Stimulated activated CD8-positive, alpha-beta memory T cell treated with anti-CD3 and anti-CD28 coated beads, Interleukin-2, amount 100 ng/mL, for 1 hour (primary cell): ENCODE measurements around the gene GPX3.
A peak's percentile ranks its signal among the peaks of the same experiment; 100 is the strongest.

Experiments
- DNase-seq, 2 donors: peaks; one replicate each; pipeline ENCODE4 v3.0.0-alpha.2; 2020; ENCODE audit warnings: low read depth in 2 of 2

The GPX3 gene

GRCh38 chr5:151034422-151035379 is 14.3 kb downstream of the GPX3 start:
- no peak for DNase-seq

DNA sequence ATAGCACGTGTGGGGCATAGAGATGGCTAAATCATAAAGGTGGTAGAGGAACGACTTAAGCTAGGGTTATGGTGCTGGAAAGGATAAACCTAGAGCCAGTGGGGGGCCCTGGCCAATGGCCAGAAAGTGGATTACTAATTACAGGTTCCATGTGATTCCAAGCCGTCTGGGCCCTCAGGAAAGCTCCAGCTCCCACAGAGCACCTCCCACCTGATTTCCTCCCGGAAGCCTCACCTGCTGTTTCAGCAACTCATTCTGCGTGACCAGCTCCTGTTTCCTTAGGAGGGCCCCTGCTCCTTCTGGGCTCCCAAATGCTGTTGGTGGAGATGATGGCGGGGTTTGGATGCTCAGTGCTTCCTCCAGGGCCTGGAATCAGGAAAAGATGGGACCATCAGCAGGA is 16.2 kb downstream of the GPX3 start:
- no peak for DNase-seq

- no peak for DNase-seq
These were observed 17.4 kb downstream of the GPX3 start for GRCh38 chr5:151037561-151038411.

DNA sequence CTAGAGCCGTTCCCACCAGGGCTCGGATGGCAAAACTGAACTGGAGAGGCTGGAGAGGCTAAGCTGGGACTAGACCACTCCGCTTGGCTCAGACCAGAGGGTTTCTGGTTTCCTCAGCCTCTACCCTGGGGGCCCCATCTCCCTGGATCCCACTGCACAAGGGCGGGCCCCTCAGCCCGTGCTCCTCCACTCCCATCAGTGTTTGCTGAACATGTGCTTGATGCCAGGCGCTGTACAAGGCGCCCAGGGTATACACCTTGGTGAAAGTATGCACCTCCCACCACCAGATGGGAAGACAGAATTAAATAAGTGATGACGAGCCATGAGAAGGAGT is 18.0 kb downstream of the GPX3 start:
- DNase-seq = no peak

GRCh38 chr5:151038801-151039238 is 18.4 kb downstream of the GPX3 start:
- no peak for DNase-seq

DNA sequence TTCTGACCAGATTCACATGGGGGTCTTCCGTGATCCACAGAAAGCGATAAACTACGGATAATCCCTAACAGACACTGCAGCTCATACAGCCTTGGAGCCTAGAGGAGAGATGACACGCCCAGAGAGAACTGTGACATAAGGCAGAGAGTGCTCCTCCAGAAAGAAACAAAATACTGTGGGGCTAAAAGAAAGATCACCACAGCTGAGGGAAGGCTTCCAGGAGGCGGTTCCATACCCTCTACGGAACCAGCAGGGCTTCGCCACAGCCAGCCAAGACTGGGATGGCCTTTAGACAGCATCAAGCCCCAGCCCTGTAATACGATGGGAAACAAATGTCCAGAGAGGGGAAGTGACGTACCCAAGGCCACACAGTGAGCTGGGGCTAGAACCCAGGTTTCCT is 19.3 kb downstream of the GPX3 start:
- no peak for DNase-seq

- DNase-seq = no peak
These were observed 19.9 kb downstream of the GPX3 start for GRCh38 chr5:151040211-151040747.

GRCh38 chr5:151041577-151042268 is 21.3 kb downstream of the GPX3 start:
- no peak for DNase-seq

DNA sequence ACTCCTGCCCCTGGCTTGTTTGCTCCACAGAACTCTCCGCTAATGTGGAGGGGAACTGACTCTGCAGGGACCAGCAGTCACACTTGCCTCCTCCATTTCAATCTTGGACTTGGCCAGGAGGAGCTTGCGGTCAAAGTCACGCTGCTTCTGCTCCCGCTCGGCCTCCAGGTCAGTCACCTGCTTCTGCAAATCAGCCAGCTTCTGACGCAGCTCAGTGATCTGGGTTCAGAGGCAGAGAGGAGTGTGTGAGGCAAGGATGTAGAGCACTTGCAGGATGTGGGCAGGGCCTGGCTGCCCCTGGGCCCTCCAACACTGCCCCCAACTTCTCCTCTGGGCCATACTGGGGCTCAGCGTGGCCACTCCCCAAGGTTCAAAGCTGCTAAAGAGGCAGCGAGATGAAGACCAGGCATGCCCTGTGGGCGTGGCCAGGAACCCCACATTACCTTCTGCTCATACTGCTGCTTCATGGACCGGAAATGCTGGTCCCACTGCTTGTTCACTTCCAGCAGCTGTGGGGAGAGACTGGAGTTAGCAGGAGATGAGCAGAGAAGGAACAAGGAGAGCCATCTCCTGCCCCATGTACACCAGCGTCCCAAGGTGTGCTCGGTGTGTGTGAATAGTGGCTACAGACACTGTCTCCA is 22.2 kb downstream of the GPX3 start:
- DNase-seq = no peak

DNA sequence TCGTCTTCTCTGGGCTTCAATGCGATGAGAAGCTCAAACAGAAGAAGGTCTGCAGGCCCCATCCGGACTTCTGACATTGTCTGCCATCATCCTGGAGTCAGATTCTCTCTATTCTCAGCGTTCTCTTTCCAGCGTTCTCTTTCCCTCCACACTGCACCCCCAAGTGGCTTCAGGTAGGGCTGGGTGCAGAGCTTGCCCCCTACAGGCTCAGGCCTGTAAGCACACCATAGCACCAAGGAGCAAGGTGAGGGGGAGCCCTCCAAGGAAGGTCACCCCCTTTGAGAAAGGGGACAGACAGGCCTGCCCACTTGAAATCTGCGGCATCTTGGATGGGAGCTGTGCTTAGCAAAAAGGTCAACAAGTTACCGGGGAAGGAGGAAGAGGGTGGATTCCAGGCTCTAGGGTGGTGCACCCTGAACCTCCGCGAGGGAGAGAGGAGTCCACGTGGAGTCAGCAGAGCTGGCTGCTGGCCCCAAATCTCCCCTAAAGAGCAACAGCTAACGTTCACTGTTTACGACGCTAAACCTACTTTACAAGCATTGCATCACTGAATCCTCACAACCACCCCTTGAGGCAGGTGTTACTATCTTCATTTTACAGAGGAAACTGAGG is 27.5 kb downstream of the GPX3 start:
- no peak for DNase-seq

DNA sequence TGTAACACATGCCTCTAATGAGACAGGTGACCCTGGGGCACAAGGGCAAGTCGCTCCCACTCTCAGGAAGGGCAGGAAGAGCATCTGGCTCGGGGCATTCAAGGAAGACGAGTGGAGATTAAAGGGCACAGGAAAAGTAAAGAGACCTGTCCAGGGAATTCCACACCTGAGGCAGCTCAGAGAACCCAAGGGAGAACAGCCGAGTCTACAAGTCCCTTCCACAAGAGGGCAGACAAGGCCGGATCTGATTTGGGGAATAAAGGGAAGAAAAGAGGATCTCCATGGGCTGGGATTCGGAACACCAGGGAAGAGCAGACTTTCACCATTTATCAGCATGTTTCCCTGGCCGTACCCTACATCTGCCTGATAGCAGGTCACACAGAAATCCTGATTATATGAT is 28.1 kb downstream of the GPX3 start:
- no peak for DNase-seq

DNA sequence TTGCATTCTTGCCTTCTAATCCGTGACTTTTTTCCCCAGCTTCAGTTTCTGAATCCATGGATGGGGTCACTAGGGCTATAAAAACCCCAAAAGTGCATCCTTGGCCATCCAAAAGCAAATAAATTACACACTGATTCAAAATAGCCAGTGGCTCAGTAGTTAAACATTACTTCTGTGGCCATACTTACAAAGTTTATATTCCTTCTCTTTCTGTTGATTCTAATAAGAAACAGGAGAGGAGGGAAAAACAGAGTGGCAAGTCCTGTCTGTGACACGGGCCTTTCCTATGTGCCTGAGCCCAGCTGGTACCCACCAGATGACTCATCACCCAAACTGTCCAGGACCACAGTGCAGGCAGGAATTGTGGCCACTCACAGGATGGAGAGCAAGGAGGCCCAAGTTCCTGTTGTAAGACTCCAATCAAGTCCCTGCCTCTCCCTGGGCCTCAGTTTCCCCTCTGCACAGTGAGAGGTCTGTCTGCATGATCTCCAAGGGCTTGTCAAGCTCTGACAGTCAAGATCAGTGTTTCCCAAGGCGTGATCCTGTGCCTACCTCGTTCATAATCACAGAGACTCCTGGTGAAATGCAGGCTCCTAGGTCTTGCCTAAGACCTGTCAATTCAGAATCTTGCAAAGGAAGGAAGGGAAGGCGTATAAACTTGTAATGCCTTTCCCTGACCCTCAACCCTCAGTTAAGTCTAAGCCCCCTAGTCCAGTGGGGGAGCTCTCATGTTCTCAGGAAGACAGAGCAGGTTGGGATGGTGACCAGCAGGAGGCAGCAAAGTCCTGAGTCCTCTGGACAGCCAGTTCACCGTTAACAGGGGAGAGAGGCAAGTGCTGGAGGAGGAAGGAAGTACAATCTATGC is 30.9 kb downstream of the GPX3 start:
- peak; percentile 45 to 55 for DNase-seq

DNA sequence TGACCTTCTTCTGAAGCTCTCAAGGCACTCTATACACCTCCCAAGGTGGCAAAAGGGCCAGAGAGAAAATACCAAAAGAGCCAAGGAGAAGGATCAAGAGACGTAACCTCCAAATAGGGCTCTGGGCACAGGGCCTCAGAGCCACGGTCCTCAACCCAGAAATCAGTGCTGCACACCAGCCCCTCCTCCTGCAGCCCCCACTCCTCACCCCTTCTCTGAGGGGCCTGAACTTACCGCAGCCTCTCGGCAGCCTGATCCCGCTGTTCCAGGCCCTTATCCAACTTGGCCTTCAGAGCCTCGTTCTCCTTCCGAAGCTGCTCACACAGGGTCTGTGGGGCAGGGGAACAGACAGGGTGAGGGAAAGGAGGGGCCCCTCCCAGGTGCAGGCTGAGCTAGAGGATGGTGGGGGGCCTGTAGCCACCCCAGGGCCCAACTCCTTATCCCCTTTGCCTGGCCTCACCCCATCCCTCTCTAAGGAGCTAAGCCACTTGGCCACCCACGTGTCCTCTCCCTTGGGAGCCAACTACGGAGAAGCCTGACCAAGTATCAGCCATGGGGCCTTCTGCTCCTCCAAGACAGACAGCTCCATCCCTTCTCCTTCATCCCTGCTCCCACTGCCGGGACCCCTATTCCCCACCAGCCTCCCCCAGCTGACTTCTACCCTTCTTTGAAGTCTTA is 31.7 kb downstream of the GPX3 start:
- DNase-seq = no peak

DNA sequence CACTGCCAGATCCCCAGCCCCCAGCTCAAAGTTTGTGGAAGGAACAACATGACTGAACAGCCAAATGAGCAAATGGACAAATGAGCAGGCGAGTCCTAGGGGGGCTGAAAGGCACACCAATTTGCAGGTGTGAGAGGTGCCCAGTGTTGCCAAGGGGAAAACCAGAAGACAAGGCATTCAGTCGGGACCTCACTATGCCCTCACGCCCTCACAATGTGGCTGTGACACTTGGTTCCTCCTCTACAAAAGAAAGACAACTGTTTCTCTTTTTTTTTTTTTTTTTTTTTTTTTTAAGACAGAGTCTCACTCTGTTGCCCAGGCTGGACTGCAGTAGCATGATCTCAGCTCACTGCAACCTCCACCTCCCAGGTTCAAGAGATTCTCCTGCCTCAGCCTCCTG is 32.4 kb downstream of the GPX3 start:
- DNase-seq = no peak

GRCh38 chr5:151053796-151054462 is 33.5 kb downstream of the GPX3 start:
- DNase-seq = no peak

DNA sequence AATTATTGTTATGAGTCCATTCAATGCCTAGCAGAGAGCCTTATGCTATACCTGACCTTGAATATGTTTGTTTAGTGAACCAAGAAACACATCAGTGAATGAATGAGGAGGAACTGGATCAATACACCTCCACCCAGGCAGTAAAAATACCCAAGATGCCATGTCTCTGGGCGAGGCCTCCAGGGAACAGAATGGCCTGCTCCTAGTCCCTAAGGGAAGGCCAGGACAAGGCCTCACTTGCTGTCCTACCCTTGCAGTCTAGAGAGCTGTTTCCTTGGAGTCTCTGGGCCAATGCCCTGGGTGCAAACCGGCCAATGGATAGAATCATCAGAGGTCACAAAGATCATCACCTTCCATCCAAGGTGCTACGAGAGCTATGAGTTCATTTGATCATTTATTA is 34.3 kb downstream of the GPX3 start:
- no peak for DNase-seq

DNA sequence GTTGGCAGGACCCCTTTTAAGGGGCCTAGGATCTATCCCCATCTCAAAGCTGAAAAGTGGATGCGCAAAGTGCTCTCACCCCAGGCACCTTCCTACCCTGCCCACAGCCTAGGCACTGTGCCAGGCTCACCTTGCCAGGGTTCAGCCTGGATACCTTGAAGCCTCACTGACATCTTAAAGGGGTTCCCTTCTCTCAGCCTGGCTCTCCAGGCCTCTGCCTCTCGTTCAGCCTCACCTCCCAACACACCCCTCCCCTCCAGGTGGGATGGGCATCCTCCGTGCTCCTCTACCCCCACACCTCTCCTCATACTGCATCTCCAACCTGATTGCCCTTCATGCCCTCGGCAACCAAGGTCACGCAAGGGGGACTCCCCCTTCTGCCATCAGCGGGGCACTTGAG is 34.9 kb downstream of the GPX3 start:
- DNase-seq = no peak

DNA sequence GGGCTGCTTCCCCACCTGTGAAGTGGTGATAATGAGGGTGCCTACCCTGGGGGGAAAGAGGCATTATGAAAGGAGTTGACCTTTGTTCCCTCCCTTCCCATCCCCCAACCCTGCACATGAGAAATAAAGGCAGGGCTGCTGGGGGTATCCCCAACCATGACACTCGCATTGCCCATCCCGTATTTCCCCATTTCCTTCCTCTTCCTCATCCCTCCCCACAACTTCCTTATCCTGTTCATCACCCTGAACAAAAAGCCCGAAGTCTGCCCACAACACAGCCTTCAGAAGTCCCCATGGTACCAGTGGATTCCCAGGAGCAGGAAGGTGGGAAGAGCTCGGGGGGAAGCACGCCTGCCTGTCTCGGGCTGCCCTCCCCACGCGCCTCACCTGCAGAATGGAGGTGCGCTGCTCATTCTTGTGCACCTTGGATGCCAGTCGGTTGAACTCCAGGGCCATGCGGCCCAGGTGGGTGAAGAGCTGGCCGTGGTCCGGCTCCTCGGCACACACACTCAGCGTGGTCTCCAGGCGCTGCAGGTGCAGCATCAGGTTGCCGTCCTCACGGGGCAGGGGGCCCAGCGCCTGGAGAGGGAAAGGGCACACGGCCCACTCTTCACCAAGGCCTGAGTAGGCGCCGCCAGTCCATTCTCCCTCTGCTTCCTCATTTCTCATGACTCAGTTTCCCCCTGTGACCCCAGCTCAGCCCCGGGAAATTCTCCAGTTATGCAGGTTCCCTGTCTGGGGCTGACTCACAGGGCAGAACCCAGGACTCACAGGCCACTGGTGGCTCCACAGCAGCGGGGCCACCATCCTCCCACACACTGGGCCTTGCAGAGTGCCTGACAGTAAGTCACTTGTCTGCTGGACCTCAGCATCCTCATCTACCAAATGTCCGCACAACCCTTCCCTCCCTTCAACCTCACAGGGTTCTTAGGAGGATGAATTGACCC is 36.3 kb downstream of the GPX3 start:
- no peak for DNase-seq
